Lower leg skin (tissue), 4 donors: Measurements from ENCODE around the gene PBX1. TPM values are rescaled to one million over a fixed set of nuclear protein-coding genes. Genes with fewer than 3 reads are reported as not detected.

Source experiments
- DNase-seq, 2 donors: peaks; one replicate each; pipeline ENCODE4 v3.0.0-alpha.2; 2019; ENCODE audit warnings: low spot score in 2 of 2
- H3K4me3 ChIP-seq: fragments of 200-600 bp; sonication (generic); 2 replicates; pipeline ENCODE4 v1.5.1; 2017; ENCODE audit warnings: mild to moderate bottlenecking, low read depth; ENCODE audit not compliant: poor library complexity, severe bottlenecking
- CTCF ChIP-seq, 3 donors: fragments of 450-650 bp; IDR thresholded peaks; one replicate each; pipeline ENCODE4 v1.5.1; 2016; ENCODE audit warnings: antibody characterized with exemption in 3 of 3, mild to moderate bottlenecking in 3 of 3, moderate library complexity in 2 of 3
- POLR2A ChIP-seq, 2 donors: fragments of 450-650 bp; IDR thresholded peaks; one replicate each; pipeline ENCODE4 v1.6.1; 2016 to 2017; ENCODE audit warnings: antibody characterized with exemption in 2 of 2, mild to moderate bottlenecking in 1 of 2, moderate library complexity in 1 of 2
- WGBS, 2 donors: methylation state at CpG; one replicate each; pipeline ENCODE4 v1.1.5; 2018; 5-methylcytosine and 5-hydroxymethylcytosine counted together
- intact Hi-C: fragments of 100-400 bp; cut with DNase I; formaldehyde crosslinking; loops from one replicate; pipeline ENCODE4 v1.15.0; 2023; ENCODE audit warnings: low total_unique reads
- total RNA-seq, 4 donors: library from RNA; depleted of rRNA; stranded (reverse); fragments of >200 nt; gene quantifications; one replicate each; pipeline ENCODE4 v1.1.0, GENCODE V29; 2016

PBX1 gene
- total RNA-seq, 4 donors from 2014 or later: 10.0 to 24.1 (median 15.4) TPM

GRCh38 chr1:164662462-164662861 lies 103.5 kb downstream of the PBX1 start:
- DNase-seq: no peak
- TF ChIP-seq POLR2A (IDR thresholded peaks at IDR 0.05): no peak
- TF ChIP-seq CTCF (IDR thresholded peaks at IDR 0.05): no peak
- 87 to 93% methylated on average over 5 of the region's 5 CpGs for WGBS, 2 donors
- no peak overlapping the region for H3K4me3 ChIP-seq
- intact Hi-C loops: no loop called here

GRCh38 chr1:164662955-164663354 lies 104.0 kb downstream of the PBX1 start:
- intact Hi-C loops: no loop called here
- WGBS, 2 donors: 59 to 70% methylated on average over 1 of the region's 1 CpG
- no peak for DNase-seq
- no peak overlapping the region for H3K4me3 ChIP-seq
- no peak for TF ChIP-seq CTCF (IDR thresholded peaks at IDR 0.05)
- no peak for TF ChIP-seq POLR2A (IDR thresholded peaks at IDR 0.05)

GRCh38 chr1:164664127-164664526 lies 105.1 kb downstream of the PBX1 start:
- 95 to 96% methylated on average over 4 of the region's 4 CpGs for WGBS, 2 donors
- H3K4me3 ChIP-seq: no peak overlapping the region
- intact Hi-C loops: no loop called here
- DNase-seq: no peak
- TF ChIP-seq POLR2A (IDR thresholded peaks at IDR 0.05) (no peak), CTCF (IDR thresholded peaks at IDR 0.05) (no peak)

GRCh38 chr1:164667001-164667400 lies 108.0 kb downstream of the PBX1 start:
- intact Hi-C loops: no loop called here
- 79 to 84% methylated on average over 2 of the region's 2 CpGs for WGBS, 2 donors
- TF ChIP-seq CTCF (IDR thresholded peaks at IDR 0.05) (no peak), POLR2A (IDR thresholded peaks at IDR 0.05) (no peak)
- H3K4me3 ChIP-seq: no peak overlapping the region
- DNase-seq: no peak

GRCh38 chr1:164667600-164667999 lies 108.6 kb downstream of the PBX1 start:
- no peak for DNase-seq
- intact Hi-C loops: no loop called here

More at GRCh38 chr1:164667600-164667999, 108.6 kb downstream of the PBX1 start:
- TF ChIP-seq CTCF (IDR thresholded peaks at IDR 0.05): no peak
- TF ChIP-seq POLR2A (IDR thresholded peaks at IDR 0.05): no peak
- 81 to 88% methylated on average over 5 of the region's 5 CpGs for WGBS, 2 donors
- no peak overlapping the region for H3K4me3 ChIP-seq
